GM21526 (cell line): ENCODE measurements around the gene CPSF7.
"Not testable (repeated sequence)": the region's sequence is repeated elsewhere in the genome, so short reads cannot be mapped to it uniquely, and the experiment has no call there.

Experiments used
- ATAC-seq: cut with Tn5 transposase; IDR thresholded peaks from one replicate; pipeline ENCODE4 v1.9.1; 2021; ENCODE audit warnings: moderate library complexity; ENCODE audit not compliant: unreplicated experiment, low FRiP score

Gene CPSF7, protein sequence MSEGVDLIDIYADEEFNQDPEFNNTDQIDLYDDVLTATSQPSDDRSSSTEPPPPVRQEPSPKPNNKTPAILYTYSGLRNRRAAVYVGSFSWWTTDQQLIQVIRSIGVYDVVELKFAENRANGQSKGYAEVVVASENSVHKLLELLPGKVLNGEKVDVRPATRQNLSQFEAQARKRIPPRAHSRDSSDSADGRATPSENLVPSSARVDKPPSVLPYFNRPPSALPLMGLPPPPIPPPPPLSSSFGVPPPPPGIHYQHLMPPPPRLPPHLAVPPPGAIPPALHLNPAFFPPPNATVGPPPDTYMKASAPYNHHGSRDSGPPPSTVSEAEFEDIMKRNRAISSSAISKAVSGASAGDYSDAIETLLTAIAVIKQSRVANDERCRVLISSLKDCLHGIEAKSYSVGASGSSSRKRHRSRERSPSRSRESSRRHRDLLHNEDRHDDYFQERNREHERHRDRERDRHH

DNA sequence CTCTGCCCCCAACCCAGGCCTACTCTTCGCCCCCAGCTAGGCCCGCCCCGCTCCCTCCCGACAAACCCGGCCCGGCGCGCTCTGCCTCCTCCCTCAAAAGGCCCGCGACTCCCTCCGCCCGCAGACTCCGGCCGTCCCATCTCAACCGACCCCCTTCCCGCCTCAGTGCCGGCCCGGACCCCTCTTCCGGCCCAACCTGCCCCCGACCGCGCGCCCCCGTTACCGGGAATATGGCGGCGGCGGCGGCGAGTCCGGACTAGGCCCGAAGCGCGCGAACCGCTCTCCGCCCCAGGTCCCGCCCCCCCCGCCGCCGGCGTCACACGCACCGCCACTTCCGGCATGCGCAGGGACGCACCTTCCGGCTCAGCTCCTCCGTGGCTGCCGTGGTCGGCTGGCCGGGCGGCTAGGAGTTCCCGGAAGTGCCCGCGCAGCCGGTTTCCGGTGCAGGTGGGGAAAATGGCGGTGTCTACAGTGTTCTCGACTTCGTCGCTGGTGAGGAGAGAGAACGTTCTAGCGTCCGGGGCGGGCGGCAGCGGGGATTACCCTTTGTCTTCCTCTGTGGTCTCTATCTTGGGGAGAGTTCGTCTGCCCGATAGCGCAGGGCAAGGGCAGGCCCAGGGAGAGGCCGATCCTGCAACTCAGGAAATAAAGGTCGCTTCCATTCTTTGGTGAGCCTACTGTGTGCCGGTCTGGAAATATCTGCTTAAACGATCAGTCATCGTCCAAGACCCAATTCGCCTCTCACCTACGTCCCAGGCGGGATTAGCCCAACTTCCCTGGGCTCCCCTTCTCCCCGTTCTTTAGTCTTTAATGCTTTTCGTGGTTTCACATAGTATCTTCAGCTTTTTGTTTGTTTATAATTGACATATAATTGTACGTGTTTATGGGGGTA lies at the start of gene CPSF7, which contains the start of gene SDHAF2:
CPSF7 (minus strand) TSS at position 285 of the 892 bp plus-strand sequence. CDS start 740 bp downstream, outside the sequence.
SDHAF2 (plus strand) TSS at position 434 of the 892 bp plus-strand sequence; CDS start at position 457, 23 bp downstream.
- peak; percentile 88 for ATAC-seq

DNA sequence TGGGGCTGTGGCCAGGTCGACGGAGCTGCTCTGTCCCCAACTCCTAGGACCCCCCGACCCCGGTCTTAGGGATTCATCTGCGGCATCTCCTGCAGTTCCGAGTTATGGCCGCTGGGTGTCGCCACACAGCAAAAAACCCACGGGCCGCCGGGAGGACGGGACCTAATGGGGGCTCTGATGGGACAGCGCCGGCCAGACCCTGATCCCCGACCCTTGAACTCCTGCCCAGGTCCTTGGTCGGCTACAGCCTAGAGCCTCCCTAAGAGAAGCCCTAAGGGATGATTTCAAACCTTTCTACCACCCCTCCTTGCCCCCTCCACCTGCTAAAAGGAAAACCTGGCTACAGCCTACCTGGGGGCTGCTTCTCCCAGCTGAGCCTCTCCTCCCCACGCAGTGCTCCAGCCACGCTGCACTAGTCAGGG lies 48.0 kb upstream of the CPSF7 start:
- no peak for ATAC-seq

DNA sequence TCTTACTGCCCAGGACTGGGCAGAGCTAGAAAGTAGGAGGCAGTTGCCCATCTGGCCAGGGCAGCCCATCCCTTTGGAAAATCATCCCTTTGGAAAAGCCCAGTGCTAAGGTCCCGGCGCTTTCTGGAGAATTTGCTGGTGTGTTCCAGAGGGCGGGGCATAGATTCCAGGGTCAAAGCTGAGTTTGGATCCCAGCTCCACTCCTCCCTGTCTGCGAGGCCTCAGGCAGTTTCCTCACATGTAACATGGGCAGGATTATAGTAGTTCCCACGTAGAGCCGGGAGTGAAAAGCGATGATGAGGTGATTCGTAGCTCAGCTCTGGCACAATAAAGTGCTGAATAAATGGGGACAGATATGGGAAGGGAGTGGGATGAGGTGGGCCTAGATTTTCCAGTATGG lies 47.4 kb upstream of the CPSF7 start:
- no peak for ATAC-seq

DNA sequence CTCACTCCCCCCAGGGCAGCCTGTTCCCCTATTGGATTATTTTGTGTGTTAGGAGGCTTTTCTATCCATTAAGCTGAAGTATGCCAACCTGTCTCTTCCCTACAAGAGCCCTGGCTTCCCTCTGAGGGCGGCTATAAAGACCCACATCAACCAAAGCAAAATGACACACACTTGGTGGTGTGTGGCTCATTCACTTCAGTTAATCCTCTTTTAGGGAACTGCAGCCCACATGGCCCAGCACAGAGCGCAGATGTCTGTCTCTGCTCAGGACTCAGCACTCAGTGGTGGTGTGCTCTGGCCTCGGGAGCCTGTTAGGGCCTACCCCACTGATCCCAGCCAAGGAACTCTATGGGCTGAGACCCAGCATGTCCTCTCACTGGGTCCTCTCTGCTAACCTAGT lies 46.6 kb upstream of the CPSF7 start:
- ATAC-seq = no peak

DNA sequence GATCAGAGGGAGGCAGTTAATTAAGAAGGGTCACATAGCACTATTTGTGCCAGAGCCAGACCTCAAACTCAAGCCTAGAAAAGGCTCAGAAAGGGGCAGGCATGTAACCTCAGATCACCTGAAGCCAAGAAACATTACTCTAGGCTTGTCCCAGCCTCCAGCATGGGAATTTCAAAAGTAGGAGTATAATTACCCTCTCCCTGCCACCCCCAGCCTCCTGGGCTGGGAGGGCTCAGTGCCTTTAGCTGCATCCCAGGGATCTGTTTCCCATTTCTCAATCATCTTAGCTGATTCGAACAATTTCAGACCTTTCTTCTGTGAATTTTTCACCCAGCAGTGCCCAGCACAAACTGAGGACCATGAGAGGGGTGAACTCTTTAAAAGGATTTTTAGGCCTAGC lies 45.7 kb upstream of the CPSF7 start:
- ATAC-seq = no peak

DNA sequence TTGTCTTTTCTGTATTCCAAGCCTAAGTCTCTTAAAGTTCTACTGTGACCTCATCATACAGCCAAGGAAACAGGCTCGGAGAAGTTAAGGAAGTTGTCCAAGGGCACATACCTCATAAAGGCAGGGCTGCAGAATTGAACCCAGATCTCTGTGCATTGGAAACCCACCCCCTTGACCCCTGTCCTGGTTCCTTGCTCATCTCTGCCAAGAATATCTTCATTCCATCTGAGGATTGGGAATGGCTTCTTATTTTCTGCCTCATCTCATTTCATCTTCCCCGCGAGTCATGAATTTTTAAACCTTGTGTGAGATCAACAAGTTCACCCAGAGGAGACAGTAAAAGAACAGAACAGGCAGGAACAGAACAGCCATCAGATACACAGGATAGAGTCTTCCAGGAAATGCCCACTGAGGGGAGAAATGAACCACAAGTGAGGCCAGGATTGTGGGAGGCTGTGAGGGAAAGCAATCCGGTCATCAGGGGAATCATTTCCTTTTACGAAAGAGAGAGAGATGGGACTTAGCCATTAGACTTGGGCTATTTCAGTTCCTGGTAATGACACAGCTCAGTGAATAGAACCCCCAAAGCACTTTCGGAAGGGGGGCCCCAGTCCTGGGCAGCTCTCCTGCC lies 44.4 kb upstream of the CPSF7 start:
- no peak for ATAC-seq

DNA sequence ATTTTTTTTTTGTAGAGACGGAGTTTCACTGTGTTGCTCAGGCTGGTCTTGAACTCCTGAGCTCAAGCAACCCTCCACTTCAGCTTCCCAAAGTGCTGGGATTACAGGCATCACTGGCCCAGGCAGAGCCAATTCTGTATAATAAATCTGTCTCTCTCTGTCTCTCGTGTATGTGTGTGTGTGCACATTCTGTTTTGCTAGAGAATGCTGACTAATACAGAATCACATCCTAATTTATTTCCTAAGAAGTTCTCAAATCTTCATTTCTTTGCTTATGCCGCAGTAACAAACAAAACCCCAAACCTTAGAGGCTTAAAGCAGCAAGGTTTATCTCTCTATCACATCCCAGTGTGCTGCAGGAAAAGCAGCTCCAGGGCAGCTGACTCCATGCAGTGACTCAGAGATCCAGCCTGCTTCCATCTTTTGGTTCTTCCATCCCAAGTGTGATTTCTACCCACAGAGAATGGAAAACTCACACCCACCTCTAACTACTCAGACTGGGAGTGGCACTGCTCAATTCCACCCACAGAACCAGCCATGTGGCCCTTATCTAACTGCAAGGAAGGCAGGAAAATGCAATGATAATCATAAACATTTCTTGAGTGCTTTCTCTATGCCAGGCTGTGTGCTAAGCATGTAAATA lies 43.7 kb upstream of the CPSF7 start:
- no peak for ATAC-seq

DNA sequence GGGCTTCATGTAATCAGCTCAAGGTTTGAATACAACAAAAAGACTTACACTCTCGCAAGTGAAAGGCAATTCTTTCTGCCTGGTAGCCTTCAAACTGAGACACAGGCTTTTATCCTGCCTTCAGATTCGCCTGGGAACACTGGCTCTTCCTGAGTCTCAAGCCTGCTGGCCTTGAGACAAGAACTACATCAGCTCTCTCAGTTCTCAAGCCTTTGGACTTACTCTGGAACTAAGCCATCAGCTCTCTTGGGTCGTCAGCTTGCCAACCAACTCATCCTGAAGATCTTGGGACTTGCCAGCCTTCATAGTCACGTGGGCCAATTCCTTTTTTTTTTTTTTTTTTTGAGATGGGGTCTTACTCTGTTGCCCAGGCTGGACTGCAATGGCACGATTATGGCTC lies 43.1 kb upstream of the CPSF7 start:
- no peak for ATAC-seq

DNA sequence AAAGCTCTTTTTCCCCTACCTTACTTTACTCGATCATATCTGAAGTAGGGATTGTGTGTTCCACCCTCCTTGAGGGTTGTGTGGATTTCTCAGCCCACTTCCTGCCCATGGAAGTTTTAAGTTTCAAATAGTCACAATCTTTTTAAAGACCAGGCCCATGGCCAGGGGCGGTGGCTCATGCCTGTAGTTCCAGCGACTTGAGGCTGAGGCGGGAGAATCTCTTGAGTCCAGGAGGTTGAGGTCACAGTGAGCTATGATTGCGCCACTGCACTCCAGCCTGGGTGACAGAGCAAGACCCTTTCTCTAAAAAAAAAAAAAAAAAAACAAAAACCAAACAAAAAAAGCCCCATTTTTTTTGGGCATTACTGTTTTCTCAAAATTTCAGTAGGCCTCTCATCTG lies 42.5 kb upstream of the CPSF7 start:
- ATAC-seq = no peak

DNA sequence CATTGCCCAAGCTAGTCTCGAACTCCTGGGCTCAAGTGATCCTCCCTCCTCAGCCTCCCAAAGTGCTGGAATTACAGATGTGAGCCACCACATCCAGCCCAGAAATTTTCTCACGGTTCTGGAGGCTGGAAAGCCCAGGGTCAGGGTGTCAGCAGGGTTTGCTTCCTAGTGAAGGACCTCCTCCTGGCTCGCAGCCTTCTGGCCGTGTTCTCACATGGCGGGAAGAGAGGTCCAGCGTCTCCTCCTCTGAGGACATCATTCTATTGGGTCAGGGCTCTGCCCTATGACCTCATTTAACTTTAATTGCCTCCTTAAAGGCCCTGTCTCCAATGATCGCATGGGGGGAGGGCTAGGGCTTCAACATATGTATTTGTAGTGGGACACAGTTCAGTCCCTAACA lies 38.2 kb upstream of the CPSF7 start:
- ATAC-seq = no peak

DNA sequence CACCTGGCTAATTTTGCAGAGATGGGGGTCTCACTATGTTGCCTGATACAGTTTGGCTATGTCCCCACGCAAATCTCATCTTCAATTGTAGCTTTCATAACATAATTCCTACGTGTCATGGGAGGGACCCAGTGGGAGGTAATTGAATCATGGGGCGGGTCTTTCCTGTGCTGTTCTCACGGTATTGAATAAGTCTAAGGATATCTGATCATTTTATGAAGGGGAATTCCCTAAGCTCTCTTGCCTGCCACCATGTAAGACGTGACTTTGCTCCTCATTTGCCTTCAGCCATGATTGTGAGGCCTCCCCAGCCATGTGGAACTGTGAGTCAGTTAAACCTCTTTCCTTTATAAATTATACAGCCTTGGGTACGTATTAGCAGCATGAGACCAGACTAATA lies 37.8 kb upstream of the CPSF7 start:
- ATAC-seq = not testable (repeated sequence)

DNA sequence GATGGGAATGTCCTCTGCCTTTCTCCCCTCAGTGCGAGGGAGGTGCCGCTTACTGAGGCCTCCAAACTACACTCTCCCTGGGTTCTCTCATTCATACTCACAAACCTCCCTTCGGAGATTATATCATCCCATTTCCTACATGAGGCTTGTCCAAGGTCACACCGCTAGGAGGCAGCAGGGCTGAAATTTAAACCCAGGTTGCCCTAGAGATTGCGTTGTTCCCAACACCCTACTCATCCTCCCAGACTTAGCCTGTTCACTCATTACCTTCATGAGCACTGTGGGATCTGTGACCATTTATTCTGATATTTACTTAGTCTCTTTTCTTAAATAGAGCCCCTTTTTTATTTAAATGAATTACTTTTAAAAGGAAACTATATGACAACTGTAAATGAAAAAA lies 31.2 kb upstream of the CPSF7 start:
- no peak for ATAC-seq

DNA sequence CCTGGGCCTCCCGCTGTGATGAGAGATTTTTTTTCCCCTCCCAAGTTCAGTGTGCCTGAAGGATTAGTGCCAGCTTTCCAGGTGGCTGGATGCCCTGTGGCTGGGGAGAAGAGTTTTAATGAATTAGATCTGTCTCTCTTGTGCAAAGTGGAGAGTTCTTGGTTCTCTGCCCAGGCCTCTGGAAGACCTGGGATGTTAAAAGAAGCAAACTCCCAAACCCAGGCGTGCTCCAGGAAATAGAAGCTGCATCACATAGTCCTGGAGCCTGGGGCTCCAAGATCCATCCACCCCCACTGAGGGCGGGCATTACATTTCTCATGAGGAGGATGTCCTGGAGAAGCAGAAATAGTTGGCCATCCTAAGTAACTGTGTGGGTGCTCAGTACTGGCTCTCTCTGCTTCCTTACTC lies 30.7 kb upstream of the CPSF7 start:
- ATAC-seq = no peak

DNA sequence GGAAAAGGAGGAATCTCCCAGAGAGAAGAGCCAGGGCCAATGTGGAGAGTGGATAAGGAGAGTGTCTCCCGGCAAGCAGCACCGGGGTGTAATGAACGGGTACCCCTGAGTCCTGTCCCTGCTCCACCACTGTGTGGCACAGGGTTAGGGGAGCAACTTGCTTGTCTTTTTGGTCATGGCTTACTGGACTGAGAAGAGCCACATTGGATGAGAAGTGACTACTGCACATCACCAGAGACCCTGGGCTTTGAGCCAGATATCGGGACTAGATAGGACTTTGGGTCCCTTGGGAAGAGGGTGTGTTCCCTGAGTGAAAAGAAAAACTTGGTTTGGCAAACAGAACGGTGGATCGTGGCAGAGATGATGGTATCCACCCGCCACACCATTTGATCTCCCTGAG lies 24.7 kb upstream of the CPSF7 start:
- ATAC-seq = no peak

DNA sequence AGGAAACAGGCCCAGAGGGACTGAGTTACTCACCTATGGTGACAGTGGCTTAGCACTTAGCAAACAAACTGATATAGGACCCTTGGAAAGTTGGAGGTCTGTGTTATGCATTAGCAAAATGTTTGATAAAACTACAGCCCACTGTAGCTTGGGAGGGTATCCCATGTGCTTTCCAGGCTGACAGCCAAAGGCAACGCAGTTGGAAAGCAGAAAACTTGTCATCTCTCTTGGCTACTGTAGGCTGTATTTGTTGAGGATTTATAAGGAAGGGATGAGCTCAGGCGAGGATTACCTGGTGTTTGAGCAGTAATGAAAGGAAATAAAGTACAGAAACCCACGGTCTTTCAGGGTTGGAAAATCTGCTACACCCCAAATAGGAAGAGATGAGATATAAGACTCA lies 23.9 kb upstream of the CPSF7 start:
- ATAC-seq = no peak

DNA sequence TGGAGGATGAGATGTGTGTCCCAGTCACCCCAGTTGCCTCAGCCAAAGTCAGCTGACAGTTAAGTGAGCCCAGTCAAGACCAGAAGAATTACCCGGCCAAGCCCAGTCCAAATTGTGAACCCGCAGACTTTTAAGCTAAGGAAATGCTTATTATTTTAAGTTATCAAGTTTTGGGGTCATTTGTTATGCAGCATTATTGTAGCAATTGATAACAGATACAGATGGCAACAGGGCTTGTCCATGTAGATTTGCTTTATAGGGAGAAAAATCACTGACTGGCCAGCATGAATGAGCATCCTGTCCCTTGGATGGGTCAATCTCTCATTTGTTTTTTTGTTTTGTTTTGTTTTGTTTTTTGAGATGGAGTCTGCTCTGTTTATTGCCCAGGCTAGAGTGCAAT lies 23.1 kb upstream of the CPSF7 start:
- ATAC-seq = no peak

DNA sequence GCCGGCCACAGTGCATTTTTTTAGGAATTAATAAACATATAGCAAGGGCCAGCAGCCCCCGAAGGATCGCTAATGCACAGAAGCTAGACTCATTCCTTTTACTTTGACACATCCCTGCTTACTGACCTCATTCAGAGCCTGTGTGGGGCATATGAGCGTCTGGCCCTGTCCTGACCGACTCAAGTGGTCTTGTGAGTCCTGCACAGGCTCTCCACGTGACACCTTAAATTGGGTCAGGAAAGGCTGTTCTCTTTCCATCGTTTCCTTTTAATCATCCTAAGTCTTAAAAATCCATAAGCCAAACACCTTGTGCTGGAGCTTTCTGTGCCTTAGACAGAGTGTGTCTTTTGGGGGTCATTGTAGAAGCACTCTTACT lies 18.8 kb upstream of the CPSF7 start:
- ATAC-seq = no peak

DNA sequence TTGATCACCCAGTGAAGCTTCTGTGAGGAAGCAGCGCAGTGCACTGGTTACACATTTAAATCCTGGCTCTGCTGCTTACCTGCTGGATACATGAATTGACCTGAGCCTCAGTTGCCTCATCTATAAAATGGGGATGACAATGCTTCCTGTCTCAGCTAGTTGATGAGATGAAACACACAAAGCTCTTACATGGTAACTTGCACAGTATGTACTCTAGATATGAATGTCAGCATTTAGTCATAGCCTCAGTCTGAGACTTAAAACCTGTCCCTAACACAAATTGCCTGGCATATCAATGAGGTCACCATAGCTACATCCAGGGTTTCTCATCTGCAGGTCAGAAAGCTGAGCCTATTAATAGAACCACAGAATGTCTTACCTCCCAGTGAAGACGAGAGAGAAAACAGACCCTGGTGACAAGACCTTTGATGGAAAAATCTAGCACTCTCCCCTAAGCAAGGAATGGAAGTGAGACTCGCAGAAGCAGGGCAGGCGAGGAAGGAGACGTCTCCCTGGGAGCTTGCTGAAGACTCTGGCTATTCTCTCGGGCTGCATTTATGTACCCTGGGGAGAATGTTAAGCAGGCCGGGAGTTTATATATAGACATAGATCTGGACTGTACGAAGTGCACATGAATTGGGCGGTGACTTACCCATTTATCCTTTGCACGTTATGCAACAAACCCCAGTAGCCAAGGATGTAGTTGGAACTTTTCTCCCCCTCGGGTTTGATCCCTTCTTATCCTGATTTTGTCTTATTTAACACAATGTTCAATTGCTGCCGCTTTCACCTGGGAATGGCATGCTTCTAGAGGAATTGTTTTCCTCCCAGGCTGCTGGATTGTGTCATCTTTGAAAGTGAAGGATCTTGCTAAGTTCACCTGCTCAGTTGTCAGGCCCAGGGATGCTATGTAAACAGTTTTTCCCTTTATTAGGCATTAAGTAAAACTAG lies 18.1 kb upstream of the CPSF7 start:
- no peak for ATAC-seq

DNA sequence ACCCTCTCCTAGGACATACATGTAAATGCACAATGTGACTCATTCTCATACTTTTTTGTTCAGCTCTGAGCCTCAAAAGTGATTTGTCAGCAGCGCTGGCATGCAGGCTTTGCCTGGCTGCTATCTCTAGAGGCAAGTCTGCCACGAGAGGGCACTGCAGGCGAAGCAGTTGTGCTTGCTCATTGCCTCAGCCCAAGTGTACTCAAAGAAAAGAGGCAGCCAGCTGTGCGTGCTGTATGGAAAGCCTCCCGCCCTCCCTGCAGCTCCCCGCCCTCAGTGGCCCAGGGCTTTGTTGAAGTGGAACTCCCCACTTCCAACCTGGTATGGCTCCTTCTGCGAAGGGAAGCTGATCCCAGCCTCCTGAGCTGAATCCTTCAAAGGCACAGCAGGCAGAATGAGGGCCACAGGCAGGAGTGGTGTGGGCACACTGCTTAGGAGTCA lies 16.5 kb upstream of the CPSF7 start:
- no peak for ATAC-seq
